ENCODE results near the gene LSAMP. TPM values are rescaled to one million over a fixed set of nuclear protein-coding genes. Genes with fewer than 3 reads are reported as not detected.
A peak's percentile ranks its signal among the peaks of the same experiment; 100 is the strongest.

The LSAMP gene
- total and polyA plus RNA-seq, 2 of the 8 experiments (the other 6 are each of a cell fraction or from before 2014, with no cell fraction given), result 1.8 to 5.7 TPM

- no peaks in the 10 kb centered on the region for H3K79me2 ChIP-seq (ENCODE audit: control insufficient read depth in 1 of 2, insufficient read depth in 2 of 2, low read length in 2 of 2)
- 4% methylated on average over 4 of the region's 4 CpGs; no CpG with 5 or more reads in 1 of the 2 experiments for WGBS, 2 experiments (ENCODE audit: extremely low coverage in 1 of 2, insufficient coverage in 1 of 2, insufficient read length in 1 of 2, insufficient replicate concordance in 2 of 2, low coverage in 1 of 2, low lambda C conversion rate in 2 of 2, missing lambda C conversion rate in 1 of 2)
- no peaks in the 10 kb centered on the region for H3K9me3 ChIP-seq (ENCODE audit: insufficient read depth in 2 of 2, low read depth in 1 of 2, low read length in 1 of 2)
- no peak overlapping the region for H3K14ac ChIP-seq (ENCODE audit: insufficient read length)
- H2BK12ac ChIP-seq (ENCODE audit: low read depth, low read length), result no peak overlapping the region
- no peak overlapping the region for H2BK120ac ChIP-seq (replicated peaks; ENCODE audit: low read depth, low read length)
- no peak overlapping the region for H2AK5ac ChIP-seq (ENCODE audit: low read depth, low read length)
- no peak overlapping the region for H2BK20ac ChIP-seq (ENCODE audit: low read length)
- no peak overlapping the region for H3K56ac ChIP-seq (replicated peaks; ENCODE audit: insufficient read length, low read depth, low read length)
- peak overlapping the region; percentile 53; the same call in 1 of the 2 replicates for H3K18ac ChIP-seq (ENCODE audit: extremely low read depth, low read length)
- peak overlapping the region; percentile 58 to 67 for H3K4me2 ChIP-seq (ENCODE audit: insufficient read depth in 1 of 2, low read depth in 2 of 2, low read length in 2 of 2)
- peak overlapping the region; percentile 34 for H3K4ac ChIP-seq (replicated peaks; ENCODE audit: insufficient read length, low read depth, low read length)
- H3K27ac ChIP-seq (ENCODE audit: low read depth, low read length), result no peak overlapping the region; the same call in 1 of the 2 replicates
- H4K5ac ChIP-seq (ENCODE audit: insufficient read length, low read depth, low read length), result peak overlapping the region; percentile 68
- no peaks in the 10 kb centered on the region for H4K20me1 ChIP-seq (replicated peaks in 1 of 2; ENCODE audit: control insufficient read depth in 1 of 2, insufficient read depth in 2 of 2, low read length in 2 of 2)
- no peak overlapping the region for H3K9ac ChIP-seq (replicated peaks in 1 of 4; ENCODE audit: extremely low read depth in 1 of 4, low read depth in 3 of 4, low read length in 3 of 4)
- no peak overlapping the region; the same call in 1 of the 2 replicates for H2BK5ac ChIP-seq (ENCODE audit: low read depth, low read length)
- no peak overlapping the region for H4K91ac ChIP-seq (replicated peaks; ENCODE audit: insufficient read length, low read length)
- no peaks in the 10 kb centered on the region; the same call in 1 of the 2 replicates for H3K23me2 ChIP-seq (ENCODE audit: low read depth, low read length)
- no peak overlapping the region for H2BK15ac ChIP-seq (ENCODE audit: low read length)
- CTCF ChIA-PET (ENCODE audit: partially characterized antibody), result interaction anchor here (0.8 to 6.8 kb wide), 4 partner anchors 22 to 84 kb away, joined by 3 to 48 read pairs (median 4); no protein-coding TSS in a partner anchor
- DNase-seq (ENCODE audit: low read depth in 1 of 2, low spot score in 2 of 2) (peak in 1 of 2 experiments; percentile 62), FAIRE-seq (peak; percentile 97)
- H3K36me3 ChIP-seq (ENCODE audit: control insufficient read depth in 2 of 4, insufficient read depth in 4 of 4, low read length in 3 of 4), result no peaks in the 10 kb centered on the region
- no peaks in the 10 kb centered on the region for H3K27me3 ChIP-seq (replicated peaks in 1 of 4; ENCODE audit: control insufficient read depth in 3 of 4, extremely low read depth in 1 of 4, insufficient read depth in 3 of 4, low read length in 3 of 4)
- H3K79me1 ChIP-seq (ENCODE audit: low read depth, low read length), result no peaks in the 10 kb centered on the region
- peaks cover 4 to 39% (median 28%) of the 10 kb centered on the region in 4 experiments; a peak in 6 of 7 replicates for H3K4me1 ChIP-seq (replicated peaks in 1 of 4; ENCODE audit: control insufficient read depth in 3 of 4, insufficient read depth in 4 of 4, low read length in 3 of 4)
- POLR2A ChIA-PET (ENCODE audit: partially characterized antibody), result no interaction called here
- H3K23ac ChIP-seq (ENCODE audit: insufficient read length), result no peak overlapping the region
- no peak overlapping the region for H4K8ac ChIP-seq (ENCODE audit: extremely low read depth, insufficient read depth, low read length)
- H3K4me3 ChIP-seq (ENCODE audit: extremely low read depth in 1 of 4, insufficient read depth in 2 of 4, low read depth in 3 of 4, low read length in 4 of 4), result peak overlapping the region in 3 of 4 experiments; percentile 10 to 51 (median 13); a peak in 4 of 8 replicates
- H2AFZ ChIP-seq (ENCODE audit: low read length), result no peak overlapping the region
- TF ChIP-seq HDAC6 (IDR thresholded peaks at IDR 0.05; ENCODE audit: low read depth, low read length), result no peak
- TF ChIP-seq CTBP2 (IDR thresholded peaks at IDR 0.05; ENCODE audit: borderline replicate concordance, insufficient read depth, insufficient read length, low read length), result no peak
- TF ChIP-seq HDAC2 (IDR thresholded peaks at IDR 0.05; ENCODE audit: borderline replicate concordance in 1 of 2, low read depth in 2 of 2, low read length in 2 of 2), result peak; percentile 92 to 98
- TF ChIP-seq SAP30 (IDR thresholded peaks at IDR 0.05; ENCODE audit: insufficient read depth, insufficient replicate concordance, low read length), result peak; percentile 85
- peak; percentile 32; the same call in 1 of the 2 replicates for TF ChIP-seq MAX (IDR thresholded peaks at IDR 0.05)
- TF ChIP-seq POU5F1 (IDR thresholded peaks at IDR 0.05; ENCODE audit: low read depth, low read length), result peak; percentile 61; the same call in 1 of the 2 replicates
- no peak for TF ChIP-seq CHD1 (IDR thresholded peaks at IDR 0.05; ENCODE audit: low read depth, low read length)
- TF ChIP-seq CBX5 (IDR thresholded peaks at IDR 0.05; ENCODE audit: low read depth, low read length), result no peak
- TF ChIP-seq GTF2F1 (IDR thresholded peaks at IDR 0.05; ENCODE audit: borderline replicate concordance, low read depth, low read length), result no peak
- no peak for TF ChIP-seq SIRT6 (IDR thresholded peaks at IDR 0.05; ENCODE audit: low read length)
- no peak for TF ChIP-seq SP2 (IDR thresholded peaks at IDR 0.05; ENCODE audit: low read length)
Measured at GRCh38 chr3:115859002-115859807, 586.1 kb downstream of the LSAMP start.

Data from H1 (cell line).